ENCODE data around the gene SEMA6C.

SEMA6C gene

DNA sequence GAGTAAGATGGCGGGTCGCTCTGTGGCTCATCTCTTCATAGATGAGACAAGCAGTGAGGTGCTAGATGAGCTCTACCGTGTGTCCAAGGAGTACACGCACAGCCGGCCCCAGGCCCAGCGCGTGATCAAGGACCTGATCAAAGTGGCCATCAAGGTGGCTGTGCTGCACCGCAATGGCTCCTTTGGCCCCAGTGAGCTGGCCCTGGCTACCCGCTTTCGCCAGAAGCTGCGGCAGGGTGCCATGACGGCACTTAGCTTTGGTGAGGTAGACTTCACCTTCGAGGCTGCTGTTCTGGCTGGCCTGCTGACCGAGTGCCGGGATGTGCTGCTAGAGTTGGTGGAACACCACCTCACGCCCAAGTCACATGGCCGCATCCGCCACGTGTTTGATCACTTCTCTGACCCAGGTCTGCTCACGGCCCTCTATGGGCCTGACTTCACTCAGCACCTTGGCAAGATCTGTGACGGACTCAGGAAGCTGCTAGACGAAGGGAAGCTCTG lies 12.4 kb upstream of the SEMA6C start:
- no peak for DNase-seq

DNA sequence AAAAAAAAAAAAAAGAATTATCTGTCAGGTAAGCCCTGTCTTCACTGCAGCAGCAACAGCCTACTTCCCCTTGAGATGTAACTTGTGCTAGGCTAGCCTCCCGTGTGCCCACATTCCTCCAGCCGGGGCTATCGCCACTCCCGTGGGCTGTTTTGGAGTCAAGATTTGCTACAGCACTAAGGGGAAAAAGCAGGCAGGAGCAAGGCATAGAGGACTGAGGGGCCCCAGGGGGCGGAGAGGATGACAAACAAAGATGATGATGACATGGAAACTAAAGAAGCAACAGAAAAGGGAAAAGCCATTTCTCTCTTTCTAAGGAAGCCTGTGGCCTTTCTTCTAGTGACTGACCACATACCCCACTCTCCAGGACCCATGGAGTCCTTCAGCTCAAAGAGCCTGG lies 11.9 kb upstream of the SEMA6C start:
- peak; percentile 27 for DNase-seq

DNA sequence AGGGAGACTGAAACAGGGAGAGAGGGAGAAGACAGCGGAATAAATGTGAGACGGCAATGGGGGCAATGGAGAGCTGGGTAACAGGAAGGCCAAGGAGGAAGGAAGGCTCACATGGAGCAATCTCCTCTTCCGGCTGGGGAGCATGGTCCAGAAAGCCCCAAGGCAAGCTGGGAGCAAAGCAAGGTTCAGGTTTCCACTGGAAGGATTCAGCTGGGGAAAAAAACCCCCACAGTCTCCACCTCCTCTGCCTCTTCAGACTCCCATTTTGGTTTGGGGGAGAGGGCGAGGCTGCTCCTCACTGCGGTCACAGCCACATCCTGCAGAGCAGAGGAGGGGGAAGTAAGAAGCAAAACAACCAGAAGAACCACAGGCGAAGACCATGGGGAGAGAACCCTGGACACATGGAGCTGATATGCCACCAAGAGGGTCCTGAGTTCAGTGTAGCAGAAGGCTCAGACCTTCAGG lies 10.7 kb upstream of the SEMA6C start:
- DNase-seq = peak; percentile 80

DNA sequence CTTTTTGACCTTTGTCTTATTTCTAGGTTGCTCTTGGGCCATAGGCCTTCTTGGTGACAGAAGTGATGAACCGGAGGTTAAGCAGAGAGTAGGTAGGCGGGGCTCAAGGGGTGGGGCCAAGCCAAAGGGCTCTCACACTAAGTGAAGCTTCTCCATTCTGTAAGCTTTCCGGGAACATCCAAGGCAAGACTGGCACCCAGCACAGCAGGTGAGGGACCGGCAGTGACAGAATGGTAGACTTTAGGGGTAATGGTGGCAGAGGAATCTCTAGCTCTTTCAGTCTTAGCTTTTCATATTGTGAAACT lies 10.0 kb upstream of the SEMA6C start, which contains the start of gene TNFAIP8L2:
TSS of gene TNFAIP8L2 (plus strand) at position 135 of the 305 bp plus-strand sequence. CDS start 2,049 bp downstream, outside the sequence.
- peak; percentile 84 for DNase-seq

DNA sequence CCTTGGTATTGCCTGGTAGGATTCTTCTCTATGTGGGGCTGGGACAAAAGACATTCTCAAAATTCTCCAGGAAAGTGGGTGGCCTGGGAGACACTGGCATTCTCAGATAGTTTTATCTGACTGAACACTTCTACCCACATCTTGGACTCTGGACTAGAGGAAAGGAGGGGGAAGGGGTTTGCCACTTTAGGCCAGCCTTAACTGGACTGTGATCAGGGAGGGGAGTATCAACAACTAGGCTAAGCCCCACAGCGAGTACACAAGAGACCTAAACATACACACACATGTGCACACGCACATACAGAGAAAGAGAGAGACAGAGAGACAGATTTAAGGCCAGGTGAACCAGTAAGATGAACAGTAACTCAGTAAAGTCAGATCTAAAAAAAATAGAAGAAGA lies 1.2 kb upstream of the SEMA6C start:
- DNase-seq = no peak

DNA sequence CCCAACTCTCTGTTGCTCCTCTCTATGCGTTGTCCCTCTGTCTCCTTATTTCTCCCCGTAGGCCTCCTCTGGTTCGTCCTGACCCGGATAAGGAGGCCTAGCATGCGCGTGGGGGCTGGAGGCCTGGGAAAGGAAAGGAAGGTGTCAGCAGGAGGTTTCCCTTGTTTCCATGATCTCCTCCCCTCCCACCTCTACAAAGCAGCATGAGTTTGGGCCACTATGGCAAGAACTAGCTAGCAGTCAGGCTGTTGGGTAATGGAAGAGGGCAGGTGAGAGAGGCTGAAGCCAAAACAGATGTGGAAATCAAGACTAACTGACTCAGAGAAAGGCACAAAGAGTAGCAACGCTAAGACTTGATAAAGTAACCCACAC lies 687 bp upstream of the SEMA6C start:
- DNase-seq = no peak

DNA sequence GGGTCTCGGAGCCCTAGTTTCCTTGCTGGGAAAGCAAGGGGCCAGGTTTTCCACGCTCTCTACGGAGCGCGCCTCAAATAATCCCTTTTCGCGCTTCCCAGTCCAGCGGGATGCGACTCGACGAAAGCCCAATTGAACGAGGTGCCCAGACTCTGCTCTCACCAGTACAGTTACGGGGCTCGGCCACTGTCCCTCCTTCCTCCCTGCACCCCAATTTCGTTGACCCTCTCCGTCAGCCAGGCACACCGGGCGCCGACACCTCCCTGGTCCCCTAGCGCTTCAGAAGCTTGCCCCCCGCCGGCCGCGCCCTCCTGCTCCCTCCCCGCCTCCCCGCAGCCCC lies 389 bp downstream of the SEMA6C start:
- no peak for DNase-seq

DNA sequence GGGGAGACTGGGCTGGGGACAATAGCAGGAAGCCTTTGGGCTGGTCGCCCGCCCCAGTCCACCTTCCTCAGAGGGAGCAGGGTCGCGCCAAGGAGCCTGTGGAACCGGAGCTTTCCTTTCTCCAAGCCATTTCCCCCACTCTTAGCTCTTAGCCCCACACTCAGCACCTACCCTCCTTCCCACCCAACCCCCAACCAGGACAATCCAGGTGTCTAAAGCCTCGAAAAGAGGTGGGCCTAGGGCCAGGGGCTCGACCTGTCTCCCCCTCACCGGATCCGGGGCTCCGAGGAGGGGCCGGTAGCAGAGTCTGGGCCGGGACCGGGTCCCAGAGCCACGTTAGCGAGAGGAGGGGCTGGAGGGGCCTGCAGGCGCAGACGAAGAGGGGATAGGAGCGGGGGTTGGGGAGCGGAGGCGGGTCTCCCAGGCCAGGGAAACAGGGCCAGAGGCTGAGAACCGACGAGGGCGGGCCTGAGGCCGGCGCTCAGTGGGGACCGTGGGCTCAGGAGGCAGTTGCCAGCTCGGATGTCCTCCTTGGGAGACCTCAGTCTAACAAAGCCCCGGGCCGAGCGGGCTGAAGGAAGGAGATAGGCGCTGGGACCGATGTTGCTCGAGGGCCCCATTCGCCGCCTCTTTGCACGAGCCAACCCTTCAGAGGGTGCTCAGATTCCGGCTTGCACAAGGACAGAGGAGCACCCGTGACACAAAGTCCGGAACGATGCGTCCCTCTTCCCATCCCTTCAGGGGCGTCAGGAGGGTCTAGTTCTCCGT lies 943 bp downstream of the SEMA6C start:
- no peak for DNase-seq

DNA sequence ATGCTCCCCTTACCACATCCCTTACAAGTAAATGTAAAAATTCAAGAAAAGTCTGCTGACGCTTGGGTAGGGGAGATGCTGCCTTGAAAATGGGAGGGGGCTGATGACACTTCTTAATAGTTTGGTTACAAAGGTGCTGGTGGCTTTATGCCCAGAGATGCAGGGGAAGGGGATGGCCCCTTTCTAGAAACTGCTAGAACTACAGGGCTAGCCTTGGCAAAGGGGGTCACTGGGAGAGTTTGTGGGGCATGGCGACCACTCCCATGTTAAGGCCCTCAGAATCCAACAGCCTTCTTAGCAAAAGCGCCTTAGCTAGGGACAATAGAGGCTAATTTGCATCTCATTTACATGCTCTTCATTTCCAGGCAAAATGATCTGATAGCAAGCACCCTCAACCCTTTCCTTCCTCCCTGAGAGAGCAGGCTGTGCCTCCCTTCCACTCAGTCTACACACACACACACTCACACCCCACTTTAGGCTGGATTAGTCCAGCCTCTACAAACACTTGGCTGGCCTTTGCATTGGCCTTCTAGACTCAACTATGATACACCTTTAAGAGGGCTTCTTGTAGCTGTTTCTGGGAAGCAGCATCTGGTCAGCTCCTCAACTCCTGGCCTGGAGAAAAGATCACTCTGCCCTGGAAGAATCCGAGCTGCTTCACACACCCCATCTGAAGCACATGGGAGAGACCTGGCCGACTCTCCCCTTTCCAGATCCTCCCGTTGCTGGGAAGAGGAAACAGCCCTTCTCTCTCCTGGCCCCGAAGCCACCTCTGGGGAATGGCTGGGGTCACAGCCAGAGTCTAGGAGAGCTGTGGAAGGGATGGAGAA lies 1.7 kb downstream of the SEMA6C start:
- DNase-seq = no peak

DNA sequence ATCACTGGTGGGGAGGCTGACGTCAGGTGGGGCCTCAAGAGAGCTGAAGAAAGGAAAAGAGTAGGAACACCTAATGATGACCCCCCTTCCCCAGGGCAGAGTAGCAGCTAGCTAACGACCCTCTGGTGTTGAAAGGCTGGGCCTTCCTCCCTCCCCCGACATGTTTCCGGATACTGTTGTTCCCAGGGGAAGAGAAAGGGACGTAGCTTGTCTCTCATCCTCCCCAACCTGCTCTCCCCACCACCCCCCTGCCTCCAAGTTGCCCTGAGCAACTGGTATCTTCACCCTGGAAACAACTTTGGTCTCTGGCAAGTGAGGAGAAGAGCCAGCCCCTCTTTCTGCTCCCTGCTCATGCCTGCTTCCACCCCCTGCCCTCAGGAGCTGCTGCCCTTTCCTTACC lies 2.4 kb downstream of the SEMA6C start:
- DNase-seq = no peak

DNA sequence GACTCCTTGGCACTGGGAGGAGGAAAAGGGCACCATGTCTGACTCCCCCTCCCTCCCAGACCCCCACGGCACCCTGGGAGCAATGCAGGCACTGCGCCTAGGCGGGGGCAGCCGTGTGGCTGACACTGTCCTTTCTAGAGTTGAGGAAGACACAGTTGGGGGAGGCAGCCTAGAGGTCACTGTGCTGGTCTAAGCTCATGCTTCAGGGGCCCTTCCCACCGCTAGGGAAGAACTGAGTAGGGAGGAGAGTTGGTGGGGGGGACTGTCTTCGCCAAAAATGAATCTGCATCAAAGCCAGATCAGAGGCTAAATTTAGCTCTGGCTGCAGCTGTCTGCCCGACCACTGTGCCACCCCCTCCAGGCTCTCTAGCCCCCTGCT lies 3.4 kb downstream of the SEMA6C start:
- no peak for DNase-seq

DNA sequence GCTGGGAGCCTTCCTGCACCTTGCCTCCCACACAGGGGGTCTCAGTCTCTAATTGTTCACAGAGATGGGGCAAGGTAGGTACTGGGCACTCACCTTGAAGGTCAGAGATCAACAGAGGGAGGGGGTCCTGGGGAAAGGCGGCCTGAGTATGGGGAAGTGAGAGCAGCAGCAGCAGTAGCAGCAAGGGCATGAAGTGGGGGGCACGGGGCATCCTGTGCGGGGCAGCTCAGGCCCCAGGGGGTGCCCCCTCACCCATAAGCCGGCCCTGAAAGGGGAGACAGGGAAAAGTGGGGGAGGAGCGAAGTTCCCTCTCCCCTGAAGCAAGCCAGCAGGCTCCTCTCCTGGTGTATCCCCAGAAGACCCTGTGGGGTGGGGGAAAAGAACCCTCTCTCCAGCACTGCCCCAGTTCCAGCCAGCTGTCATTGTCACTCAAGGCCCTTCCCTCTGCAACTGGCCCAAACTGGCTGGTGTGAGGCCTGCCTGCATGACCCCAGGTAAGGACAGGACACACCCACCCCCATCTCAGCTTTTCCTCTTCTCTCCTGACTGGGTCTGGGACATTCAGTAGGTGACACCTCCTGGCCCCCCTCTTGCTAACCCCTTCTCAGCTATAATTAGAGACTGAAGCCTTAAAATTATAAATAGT lies 3.9 kb downstream of the SEMA6C start:
- DNase-seq = no peak

DNA sequence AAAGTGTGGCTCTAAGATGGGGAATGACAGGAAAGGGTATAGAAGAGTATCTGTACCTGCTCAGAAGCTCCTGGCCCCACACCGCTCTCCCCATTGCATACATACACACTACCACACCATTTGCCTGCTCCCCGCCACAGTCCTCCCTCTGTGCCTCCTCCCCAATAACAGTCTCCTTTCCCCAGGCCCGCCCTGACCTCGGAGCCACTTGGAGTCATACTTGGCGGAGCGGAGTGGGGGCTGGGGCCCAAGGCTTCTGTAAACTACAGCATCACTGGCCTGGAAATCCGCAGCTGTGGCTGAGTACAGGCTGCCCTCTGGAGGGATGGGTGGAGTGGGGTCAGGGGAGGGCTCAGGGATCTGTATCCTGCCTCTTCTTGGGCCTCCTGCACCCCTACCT lies 8.6 kb downstream of the SEMA6C start:
- DNase-seq = no peak

DNA sequence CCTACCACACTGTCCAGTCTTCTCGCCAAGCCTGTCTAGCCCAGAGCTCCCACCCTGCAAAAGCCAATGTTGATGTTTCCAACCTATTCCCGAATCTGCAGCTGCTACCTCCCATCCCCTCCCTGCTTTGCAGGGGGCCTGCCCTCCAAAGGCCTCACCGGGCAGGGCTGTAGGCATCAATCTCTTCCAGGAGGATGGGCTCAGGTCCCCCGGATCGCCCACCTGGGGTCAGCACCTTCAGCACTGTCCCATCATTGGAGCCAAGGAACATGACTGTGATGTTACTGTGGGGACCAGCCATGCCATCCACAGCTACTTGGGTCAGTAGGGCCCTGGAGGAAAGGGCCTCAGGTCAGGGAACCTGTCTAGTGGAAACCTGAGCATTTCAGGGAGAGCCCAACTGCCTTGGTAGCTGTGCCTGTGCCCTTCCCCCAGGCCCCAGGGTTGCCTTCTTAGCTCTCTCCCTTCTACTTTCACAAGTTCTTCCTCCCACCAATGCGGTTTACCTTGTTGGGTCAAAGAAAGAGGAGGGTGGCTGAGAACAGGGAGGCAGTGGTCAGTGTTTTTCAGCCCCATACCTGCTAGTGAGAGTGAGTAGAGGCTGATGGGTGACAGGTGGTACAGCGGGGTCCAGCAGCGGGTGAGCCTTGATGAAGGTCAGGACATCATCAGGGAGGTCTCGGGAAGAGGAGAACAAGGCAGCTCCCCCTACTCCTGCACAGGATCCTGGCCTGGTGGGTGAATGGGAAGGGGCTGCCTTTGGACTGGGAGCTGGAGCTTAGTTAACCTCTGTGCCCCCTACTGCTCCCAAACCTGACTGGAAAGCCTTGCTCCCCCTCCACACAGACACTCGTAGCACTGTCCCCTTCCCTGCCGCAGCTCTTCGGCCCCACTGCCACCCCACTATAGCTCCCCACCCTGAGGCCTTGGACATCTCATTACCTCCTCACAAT lies 10.7 kb downstream of the SEMA6C start:
- no peak for DNase-seq

DNA sequence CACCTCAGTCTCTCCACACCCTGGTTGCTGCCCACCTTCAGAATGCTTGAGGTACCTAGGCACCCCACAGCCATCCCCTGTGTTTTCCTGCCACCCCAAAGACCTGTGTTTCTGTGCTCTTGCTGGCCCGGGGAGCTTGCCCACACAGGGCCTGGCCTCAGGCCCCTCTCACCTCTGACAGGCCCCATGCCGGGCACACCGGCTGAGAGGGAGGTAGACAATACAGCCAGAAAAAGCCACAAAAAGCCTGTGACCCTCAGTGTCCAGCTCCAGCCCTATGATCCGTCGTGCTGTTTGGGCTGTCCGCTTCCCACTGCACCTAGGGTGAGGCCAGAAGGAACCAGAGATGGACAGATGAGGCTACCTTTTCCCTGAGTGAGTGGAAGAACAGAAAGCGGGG lies 11.4 kb downstream of the SEMA6C start:
- no peak for DNase-seq

DNA sequence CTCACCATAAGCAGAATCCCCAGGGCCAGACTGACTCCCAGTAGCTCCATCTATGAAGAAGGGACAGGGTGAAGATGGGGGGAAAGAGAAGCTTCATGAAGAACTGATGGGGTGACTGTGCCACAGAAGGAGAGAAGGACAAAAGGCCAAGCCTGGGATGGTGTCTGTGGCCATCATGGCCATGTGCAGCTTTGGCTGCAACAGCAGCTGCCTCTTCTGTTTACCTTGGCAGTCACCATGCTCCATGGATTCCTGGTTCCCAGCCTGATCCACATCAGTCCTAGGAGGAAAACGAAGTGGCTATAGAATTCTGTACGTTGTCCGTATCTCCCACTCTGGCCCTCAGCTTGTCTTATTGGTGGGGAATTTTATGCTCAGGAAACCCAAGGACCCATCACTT lies 12.0 kb downstream of the SEMA6C start:
- no peak for DNase-seq

DNA sequence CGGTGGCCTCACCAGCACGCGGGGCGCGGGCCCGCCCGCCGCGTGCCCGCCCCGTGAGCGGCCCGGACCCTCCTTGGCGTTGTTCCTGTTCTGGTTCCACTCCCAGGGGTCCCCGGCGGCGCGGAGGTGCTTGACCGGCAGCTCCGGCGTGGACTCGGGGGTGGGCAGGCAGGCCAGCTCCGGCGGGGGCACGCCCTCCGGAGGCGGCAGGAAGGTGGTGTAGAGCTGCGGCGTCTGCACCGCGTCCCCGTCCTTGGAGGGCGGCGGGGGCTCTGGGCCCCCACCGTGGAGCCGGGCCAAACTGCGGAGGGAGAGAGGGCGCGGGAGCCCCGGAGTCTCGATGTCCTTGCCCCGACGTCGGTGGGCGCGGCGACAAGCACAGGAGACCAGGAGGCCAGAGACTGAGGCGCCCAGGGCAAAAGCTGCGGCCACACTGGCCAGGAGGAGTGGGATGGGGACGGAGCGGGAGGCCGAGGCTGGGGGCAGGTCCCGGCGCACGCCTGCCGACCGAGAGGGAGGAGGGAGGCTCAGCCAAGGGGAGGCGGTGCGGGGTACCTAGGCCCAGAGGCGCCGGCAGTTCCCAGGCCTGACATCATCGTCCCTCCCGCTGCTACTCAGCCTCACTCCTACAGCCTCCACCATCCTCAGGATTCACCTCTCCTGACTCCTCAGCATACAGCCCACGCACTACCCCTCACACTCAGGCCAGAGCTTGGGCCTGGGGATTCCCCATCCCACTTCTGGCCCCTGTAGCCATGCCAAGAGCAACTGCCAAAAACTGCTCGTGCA lies 13.2 kb downstream of the SEMA6C start:
- DNase-seq = no peak

DNA sequence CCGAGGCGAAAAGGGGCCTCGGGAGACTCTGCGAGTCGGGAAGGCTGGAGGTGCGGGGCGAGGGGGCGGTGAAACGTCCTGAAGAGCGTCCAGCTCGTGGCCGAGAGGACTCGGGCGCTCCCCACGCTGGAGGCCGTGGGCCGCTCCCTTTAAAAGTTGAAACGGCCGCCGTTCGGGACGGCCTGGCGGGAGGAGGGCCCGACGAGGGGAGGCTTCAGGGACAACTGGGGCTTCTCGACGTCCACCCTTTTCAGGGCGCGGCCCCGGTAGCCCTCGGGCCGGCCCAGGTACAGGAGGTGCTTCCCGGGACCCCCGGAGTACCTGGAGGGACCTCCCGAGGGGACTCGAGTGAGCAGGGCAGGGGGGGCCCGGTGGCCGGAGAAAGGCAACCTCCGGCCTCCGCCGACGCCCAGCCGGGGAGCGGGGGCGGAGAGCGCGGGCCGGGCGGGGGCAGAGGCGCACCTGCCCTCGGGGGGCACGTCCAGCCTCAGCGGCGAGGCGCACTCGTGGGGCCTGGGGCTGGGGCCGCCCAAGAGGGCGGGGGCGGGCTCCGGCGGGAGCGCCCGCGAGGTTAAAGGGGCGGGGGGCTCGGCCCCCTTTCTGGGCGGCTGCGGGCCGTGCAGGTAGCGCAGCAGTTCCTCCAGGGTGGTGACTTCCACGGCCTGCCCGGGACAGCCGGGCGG lies 14.0 kb downstream of the SEMA6C start:
- no peak for DNase-seq

DNA sequence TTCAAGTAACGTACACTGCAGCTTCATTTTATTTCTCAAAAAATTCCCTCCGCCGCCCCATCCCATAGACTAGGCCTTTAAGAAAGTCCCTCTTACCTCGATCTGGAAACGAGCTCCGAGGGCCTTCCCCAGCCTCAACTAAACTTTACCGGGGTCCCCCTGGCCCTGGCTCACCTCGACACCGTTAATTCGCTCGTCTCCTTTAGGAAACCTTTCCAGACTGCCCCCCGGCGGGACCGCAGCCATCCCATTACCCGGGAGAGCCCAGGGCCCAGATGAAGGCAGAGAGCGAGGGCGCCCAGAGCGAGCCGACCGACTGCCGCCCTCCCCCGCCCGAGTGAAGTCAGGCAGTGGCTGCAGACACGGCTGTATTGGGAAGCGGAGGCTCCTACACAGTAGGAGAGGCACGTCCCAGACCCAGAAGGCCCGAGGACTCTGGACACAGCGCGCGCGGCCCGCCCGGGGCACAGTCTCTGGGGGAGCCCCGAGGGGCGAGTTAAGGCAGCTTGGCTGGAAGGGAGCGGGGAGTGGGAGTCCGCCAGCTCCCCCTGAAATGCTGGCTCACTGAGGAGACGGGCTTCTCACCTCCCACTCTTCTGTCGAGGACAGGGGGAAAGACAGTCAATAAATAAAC lies 14.6 kb downstream of the SEMA6C start:
- DNase-seq = no peak

DNA sequence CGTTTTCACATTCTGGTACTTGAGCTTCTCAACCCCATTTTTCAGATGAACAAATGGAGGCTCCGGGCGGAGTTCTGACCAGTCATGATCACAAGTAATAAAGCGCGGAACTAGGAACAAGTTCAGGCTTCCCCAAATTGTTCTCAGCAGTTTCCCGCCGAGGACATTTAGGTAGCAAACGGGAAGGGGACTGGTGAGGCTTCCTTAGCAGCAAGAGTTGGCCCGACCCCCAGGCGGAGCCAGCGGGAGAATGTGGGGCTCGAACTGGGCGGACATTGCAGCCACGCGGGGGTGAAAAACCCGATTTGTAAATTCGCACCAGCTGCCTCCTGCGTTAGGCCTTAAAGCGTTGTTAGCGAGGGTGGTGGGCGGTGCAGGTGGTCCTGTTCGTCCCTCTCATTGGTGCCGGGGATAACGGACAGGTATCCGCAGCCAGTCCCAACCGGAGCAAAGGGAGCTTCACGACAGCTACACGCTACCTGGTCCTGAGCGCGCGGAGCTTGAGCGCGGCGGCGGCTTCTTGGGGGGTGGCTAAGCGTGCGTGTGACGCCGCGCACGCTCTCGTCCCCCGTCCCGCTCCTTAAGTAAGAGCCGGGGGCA lies 15.3 kb downstream of the SEMA6C start:
- peak; percentile 85 for DNase-seq

Data from activated CD4-positive, alpha-beta T cell treated with anti-CD3 and anti-CD28 coated beads, Interleukin-10, Interleukin-2, amounts not matched to agents 100 ng/mL and 50 ng/mL, durations not matched to agents 16 hours and 8 hours (primary cell).